A549 treated with dexamethasone at 1 μM for 4 hours (cell line): ENCODE results near the gene SCGB2A2. TPM values are rescaled to one million over a fixed set of nuclear protein-coding genes. Genes with fewer than 3 reads are reported as not detected.

Experiments
- total RNA-seq: library from RNA; stranded (reverse); fragments of 200-300 nt; extraction: Qiagen RNA extraction; gene quantifications from 5 replicates; pipeline ENCODE4 v1.2.3, GENCODE V29; 2022

The SCGB2A2 gene
- not detected in 5 replicates for total RNA-seq

GRCh38 chr11:62269654-62270278 lies at the start of gene SCGB2A2:
SCGB2A2 (plus strand) TSS chr11:62270158; CDS start chr11:62270217, 59 bp downstream.

DNA sequence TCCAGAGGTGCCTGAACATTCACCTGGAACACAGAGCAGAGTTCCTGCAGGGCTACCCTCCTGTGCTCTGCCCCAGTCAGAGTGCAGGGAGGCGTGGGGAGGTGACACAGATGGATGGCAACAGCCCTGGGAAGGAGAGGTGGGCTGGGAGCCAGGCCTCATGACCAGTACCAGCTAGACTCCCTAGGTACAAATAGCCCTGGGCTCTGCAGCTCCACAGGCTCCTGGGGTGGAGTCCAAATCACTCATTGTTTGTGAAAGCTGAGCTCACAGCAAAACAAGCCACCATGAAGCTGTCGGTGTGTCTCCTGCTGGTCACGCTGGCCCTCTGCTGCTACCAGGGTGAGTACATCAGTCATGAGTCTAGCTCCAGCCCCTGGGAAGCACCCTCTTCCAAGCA lies 27.9 kb upstream of the SCGB2A2 start, which contains the start of gene SCGB1D2:
Gene SCGB1D2 (plus strand): TSS at position 219 of the 400 bp plus-strand sequence. CDS start 69 bp downstream, at position 288.

DNA sequence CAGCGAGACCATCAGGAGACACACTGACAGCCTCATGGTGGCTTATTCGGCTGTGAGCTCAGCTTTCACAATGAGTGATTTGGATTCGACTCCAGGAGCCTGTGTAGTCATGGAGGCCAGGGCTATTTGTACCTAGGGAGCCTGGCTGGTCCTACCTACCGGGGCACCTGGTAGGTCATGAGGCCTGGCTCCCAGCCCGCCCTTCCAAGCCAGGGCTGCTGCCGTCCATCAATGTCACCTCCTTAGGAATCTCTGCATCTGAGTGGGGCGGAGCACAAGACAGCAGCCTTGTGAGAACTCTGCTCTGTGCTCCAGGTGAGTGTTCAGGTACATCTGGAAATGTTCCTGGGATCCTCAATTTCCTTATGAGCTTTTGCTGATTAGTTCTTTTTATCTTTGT lies 29.0 kb downstream of the SCGB2A2 start, which contains the start of gene SCGB1D4:
Gene SCGB1D4 (minus strand): TSS at position 101 of the 400 bp plus-strand sequence. CDS start 65 bp downstream, at position 36.

Other genes with a start within 250 kb of the SCGB2A2 start
- 42.4 to 64.7 TPM (median 60.5 TPM) in 5 replicates for gene INCENP, start 146.1 kb upstream of the SCGB2A2 start, total RNA-seq
- not detected in 5 replicates for gene SCGB1D1, start 79.9 kb upstream of the SCGB2A2 start, total RNA-seq
- gene SCGB2A1, start 61.5 kb upstream of the SCGB2A2 start, total RNA-seq: not detected in 5 replicates
- gene SCGB1D2, start 27.9 kb upstream of the SCGB2A2 start, total RNA-seq: not detected in 5 replicates
- not detected in 5 replicates for gene SCGB1D4, start 28.9 kb downstream of the SCGB2A2 start, total RNA-seq
- 9.9 to 14.3 TPM (median 14.1 TPM) in 5 replicates for gene ASRGL1, start 67.3 kb downstream of the SCGB2A2 start, total RNA-seq
- gene SCGB1A1, start 148.9 kb downstream of the SCGB2A2 start, total RNA-seq: 0.27 to 0.32 TPM in 2 of 5 replicates, not detected in the others